ENCODE results near the gene HSP90B1.

DNA sequence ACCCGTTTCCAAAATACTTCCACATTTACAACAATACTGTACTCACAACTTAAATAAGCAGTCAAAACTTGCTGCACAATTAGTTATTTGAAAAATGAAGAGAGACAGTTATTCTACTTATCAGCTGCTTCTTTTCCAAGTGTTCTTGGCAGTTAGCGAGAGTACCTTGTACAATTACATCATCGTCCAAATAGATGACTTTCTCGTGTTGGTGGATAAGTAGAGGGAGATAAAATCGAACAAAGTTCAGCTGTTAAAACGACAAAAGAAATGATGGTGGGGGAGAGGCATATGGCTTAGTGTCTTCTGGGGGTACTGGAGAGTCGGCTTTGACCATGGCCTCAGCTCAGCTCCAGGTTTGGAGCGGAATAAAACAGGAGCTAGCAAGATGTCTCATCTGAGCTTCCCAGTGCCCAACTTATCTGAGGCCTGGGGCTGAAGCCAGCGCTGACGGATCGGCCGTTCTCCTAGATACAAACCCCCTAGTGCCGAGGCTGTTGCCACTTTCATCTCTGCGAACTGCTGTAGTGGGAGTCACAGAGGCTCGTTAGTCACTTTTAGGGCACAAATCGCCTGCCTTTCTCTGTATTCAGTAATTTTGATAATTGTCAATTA, 67.2 kb downstream of the HSP90B1 start:
- TF ChIP-seq POLR2A (IDR thresholded peaks at IDR 0.05; ENCODE audit: borderline replicate concordance, extremely low read depth, insufficient read depth, insufficient read length) (no peak), CTCF (IDR thresholded peaks at IDR 0.05 in 2 of 3, conservative IDR thresholded peaks at IDR 0.05 in 1 of 3; ENCODE audit: borderline replicate concordance in 1 of 3, insufficient read depth in 1 of 3, low read depth in 2 of 3, low read length in 2 of 3) (no peak), EZH2 (IDR thresholded peaks at IDR 0.05) (no peak), EZH2phosphoT487 (IDR thresholded peaks at IDR 0.05; ENCODE audit: borderline replicate concordance) (no peak), ZNF274 (IDR thresholded peaks at IDR 0.05; ENCODE audit: low read depth, low read length) (no peak), POLR2AphosphoS5 (IDR thresholded peaks at IDR 0.05; ENCODE audit: low read depth, low read length) (no peak), TCF7L2 (IDR thresholded peaks at IDR 0.05; ENCODE audit: borderline replicate concordance, extremely low read depth, insufficient read depth, insufficient read length) (no peak), YY1 (IDR thresholded peaks at IDR 0.05; ENCODE audit: extremely low read depth, insufficient replicate concordance, low read depth, low read length) (no peak), SP1 (IDR thresholded peaks at IDR 0.05; ENCODE audit: low read depth) (no peak), ATF3 (IDR thresholded peaks at IDR 0.05) (no peak), MAX (IDR thresholded peaks at IDR 0.05) (no peak), ZFX (IDR thresholded peaks at IDR 0.05) (no peak)

All from HCT116 (cell line).